ENCODE measurements around the gene NMB.
"Not testable (repeated sequence)": the region's sequence is repeated elsewhere in the genome, so short reads cannot be mapped to it uniquely, and the experiment has no call there.

The NMB gene

GRCh38 chr15:84658080-84658787, at the start of gene NMB:
Gene NMB, minus strand, starts transcription at chr15:84658199. Its CDS starts 47 bp downstream, at chr15:84658152.
- DNase-seq, result peak; percentile 91

- DNase-seq, result no peak
These were observed 45.8 kb upstream of the NMB start for GRCh38 chr15:84703808-84704207.

GRCh38 chr15:84702961-84703482, 45.0 kb upstream of the NMB start:
- DNase-seq, result no peak

- DNase-seq, result no peak
These were observed 41.7 kb upstream of the NMB start for GRCh38 chr15:84699538-84700191.

GRCh38 chr15:84697236-84697990, 39.4 kb upstream of the NMB start:
- DNase-seq, result no peak

- DNase-seq, result no peak
These were observed 38.8 kb upstream of the NMB start for GRCh38 chr15:84696757-84697156.

- no peak for DNase-seq
These were observed 32.3 kb upstream of the NMB start for GRCh38 chr15:84690342-84690741.

GRCh38 chr15:84689858-84690257, 31.9 kb upstream of the NMB start:
- no peak for DNase-seq

GRCh38 chr15:84686446-84686845, 28.4 kb upstream of the NMB start:
- not testable (repeated sequence) for DNase-seq

GRCh38 chr15:84685304-84685703, 27.3 kb upstream of the NMB start:
- no peak for DNase-seq

- DNase-seq, result no peak
These were observed 26.1 kb upstream of the NMB start for GRCh38 chr15:84684092-84684491.

GRCh38 chr15:84681831-84682230, 23.8 kb upstream of the NMB start:
- no peak for DNase-seq

- no peak for DNase-seq
These were observed 13.2 kb upstream of the NMB start for GRCh38 chr15:84671211-84671610.

GRCh38 chr15:84669726-84670125, 11.7 kb upstream of the NMB start:
- DNase-seq, result no peak

- DNase-seq, result no peak
These were observed 10.4 kb upstream of the NMB start for GRCh38 chr15:84668221-84668982.

GRCh38 chr15:84666373-84666772, 8.4 kb upstream of the NMB start:
- DNase-seq, result no peak

- no peak for DNase-seq
These were observed 3.0 kb upstream of the NMB start for GRCh38 chr15:84661001-84661400.

GRCh38 chr15:84659904-84660781, 2.1 kb upstream of the NMB start:
- no peak for DNase-seq

GRCh38 chr15:84658788-84659411, 901 bp upstream of the NMB start:
- DNase-seq, result no peak

GRCh38 chr15:84657748-84658079, 285 bp downstream of the NMB start:
- no peak for DNase-seq

- no peak for DNase-seq
These were observed 1.0 kb downstream of the NMB start for GRCh38 chr15:84656972-84657371.
